Stimulated activated CD4-positive, alpha-beta T cell treated with anti-CD3 and anti-CD28 coated beads, Interleukin-12 subunit alpha, Interleukin-12 subunit beta, amount 100 ng/mL, for 48 hours (primary cell): ENCODE measurements around the gene NCAPD3.
"Not testable (repeated sequence)": the region's sequence is repeated elsewhere in the genome, so short reads cannot be mapped to it uniquely, and the experiment has no call there.

Experiments used
- DNase-seq, 3 donors: peaks; one replicate each; pipeline ENCODE4 v3.0.0-alpha.2; 2020; ENCODE audit warnings: low read depth in 2 of 3, low spot score in 1 of 3

The NCAPD3 gene

GRCh38 chr11:134139873-134140331 lies 83.9 kb downstream of the NCAPD3 start:
- DNase-seq = peak in 2 of 3 donors; percentile 16 to 55

- DNase-seq = no peak
Measured at GRCh38 chr11:134139303-134139872, 84.4 kb downstream of the NCAPD3 start.

GRCh38 chr11:134138376-134138775 lies 85.4 kb downstream of the NCAPD3 start:
- DNase-seq = no peak

GRCh38 chr11:134134167-134134566 lies 89.6 kb downstream of the NCAPD3 start:
- no peak for DNase-seq

GRCh38 chr11:134132808-134133207 lies 91.0 kb downstream of the NCAPD3 start:
- no peak for DNase-seq

GRCh38 chr11:134131628-134132244 lies 92.0 kb downstream of the NCAPD3 start:
- no peak for DNase-seq

GRCh38 chr11:134126217-134126822 lies 97.4 kb downstream of the NCAPD3 start:
- DNase-seq = no peak

GRCh38 chr11:134125507-134125906 lies 98.3 kb downstream of the NCAPD3 start:
- DNase-seq = no peak

- DNase-seq = no peak
Measured at GRCh38 chr11:134124660-134125451, 98.9 kb downstream of the NCAPD3 start.

- no peak for DNase-seq
Measured at GRCh38 chr11:134120921-134121526, 102.7 kb downstream of the NCAPD3 start.

GRCh38 chr11:134120143-134120850 lies 103.5 kb downstream of the NCAPD3 start:
- no peak for DNase-seq

- DNase-seq = no peak
Measured at GRCh38 chr11:134119094-134119493, 104.7 kb downstream of the NCAPD3 start.

- no peak for DNase-seq
Measured at GRCh38 chr11:134118006-134118405, 105.8 kb downstream of the NCAPD3 start.

- DNase-seq = no peak
Measured at GRCh38 chr11:134116210-134116609, 107.6 kb downstream of the NCAPD3 start.

GRCh38 chr11:134113787-134114186 lies 110.0 kb downstream of the NCAPD3 start:
- DNase-seq = not testable (repeated sequence)

- no peak for DNase-seq
Measured at GRCh38 chr11:134110252-134110815, 113.4 kb downstream of the NCAPD3 start.
